ENCODE data around the gene CST2. TPM values are rescaled to one million over a fixed set of nuclear protein-coding genes. Genes with fewer than 3 reads are reported as not detected.

Gene CST2
- total RNA-seq, 3 donors from 2014 or later: not detected

DNA sequence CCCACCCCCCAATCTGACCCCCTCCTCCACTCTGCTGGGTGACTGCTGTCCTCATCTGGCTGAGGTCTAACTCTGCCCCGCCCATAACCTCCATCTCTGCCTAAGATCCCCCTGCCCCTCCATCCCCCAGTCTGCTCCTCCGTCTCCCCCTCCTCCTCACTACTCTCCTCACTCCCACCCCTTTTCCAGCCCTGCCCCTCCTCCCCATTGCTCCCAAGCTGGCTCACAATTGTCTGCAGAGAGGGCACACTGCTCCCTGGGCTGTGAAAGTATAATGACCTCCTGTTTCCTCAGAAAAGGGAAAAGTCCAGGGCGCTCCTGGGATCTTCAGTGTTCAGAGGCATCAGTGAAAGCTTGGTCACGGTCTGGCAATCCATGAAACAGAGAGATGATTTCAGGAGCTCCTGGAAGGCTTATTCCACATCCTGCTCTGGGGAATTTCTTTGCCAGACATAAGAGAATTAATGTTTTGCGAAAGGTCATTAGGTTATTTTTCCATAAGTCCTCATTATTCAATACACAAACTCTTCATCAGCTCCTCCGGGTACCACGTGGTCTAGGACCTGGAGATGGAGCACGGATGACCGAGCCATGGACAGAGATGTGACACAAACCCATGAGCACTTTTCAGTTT lies 31.6 kb upstream of the CST2 start:
- Histone ChIP-seq H3K36me3 (no peaks in the 10 kb centered on the region), H3K27me3 (no peaks in the 10 kb centered on the region), H3K9me3 (peaks cover 0 to 3% of the 10 kb centered on the region in 2 donors), H3K4me3 (no peak overlapping the region), H3K4me1 (no peaks in the 10 kb centered on the region), H3K27ac (no peak overlapping the region)
- intact Hi-C loops (cut with DNase I; ENCODE audit: low total_unique reads): no loop called here
- DNase-seq (ENCODE audit: low spot score in 2 of 2): no peak
- TF ChIP-seq POLR2A (IDR thresholded peaks at IDR 0.05): no peak
- no peak for TF ChIP-seq POLR2AphosphoS5 (IDR thresholded peaks at IDR 0.05)
- TF ChIP-seq, protein P1, sequence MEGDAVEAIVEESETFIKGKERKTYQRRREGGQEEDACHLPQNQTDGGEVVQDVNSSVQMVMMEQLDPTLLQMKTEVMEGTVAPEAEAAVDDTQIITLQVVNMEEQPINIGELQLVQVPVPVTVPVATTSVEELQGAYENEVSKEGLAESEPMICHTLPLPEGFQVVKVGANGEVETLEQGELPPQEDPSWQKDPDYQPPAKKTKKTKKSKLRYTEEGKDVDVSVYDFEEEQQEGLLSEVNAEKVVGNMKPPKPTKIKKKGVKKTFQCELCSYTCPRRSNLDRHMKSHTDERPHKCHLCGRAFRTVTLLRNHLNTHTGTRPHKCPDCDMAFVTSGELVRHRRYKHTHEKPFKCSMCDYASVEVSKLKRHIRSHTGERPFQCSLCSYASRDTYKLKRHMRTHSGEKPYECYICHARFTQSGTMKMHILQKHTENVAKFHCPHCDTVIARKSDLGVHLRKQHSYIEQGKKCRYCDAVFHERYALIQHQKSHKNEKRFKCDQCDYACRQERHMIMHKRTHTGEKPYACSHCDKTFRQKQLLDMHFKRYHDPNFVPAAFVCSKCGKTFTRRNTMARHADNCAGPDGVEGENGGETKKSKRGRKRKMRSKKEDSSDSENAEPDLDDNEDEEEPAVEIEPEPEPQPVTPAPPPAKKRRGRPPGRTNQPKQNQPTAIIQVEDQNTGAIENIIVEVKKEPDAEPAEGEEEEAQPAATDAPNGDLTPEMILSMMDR (IDR thresholded peaks at IDR 0.05): no peak

DNA sequence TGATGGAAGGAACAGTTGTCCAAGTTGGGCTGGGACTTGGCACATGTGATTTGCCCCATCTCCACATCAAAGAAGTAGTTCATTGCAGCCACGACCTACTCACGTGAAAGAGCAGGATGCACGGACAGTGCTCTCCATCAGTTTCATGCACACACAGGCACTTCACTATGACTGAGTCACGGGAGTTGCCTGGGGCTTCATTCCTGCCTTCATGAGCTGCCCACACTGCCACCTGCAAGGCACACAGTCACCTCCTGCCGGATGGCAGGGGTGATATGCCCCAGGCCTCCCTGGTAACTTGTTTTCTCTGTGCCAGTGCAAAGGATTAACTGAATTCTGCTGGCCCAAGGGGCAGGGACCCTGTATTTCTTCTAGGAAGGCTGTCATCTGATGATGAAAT lies 30.2 kb upstream of the CST2 start:
- Histone ChIP-seq H3K27me3 (no peaks in the 10 kb centered on the region), H3K4me3 (no peak overlapping the region), H3K9me3 (no peaks in the 10 kb centered on the region), H3K27ac (no peak overlapping the region), H3K36me3 (no peaks in the 10 kb centered on the region), H3K4me1 (no peaks in the 10 kb centered on the region)
- TF ChIP-seq POLR2A (IDR thresholded peaks at IDR 0.05): no peak
- TF ChIP-seq, protein P1 (IDR thresholded peaks at IDR 0.05): no peak
- TF ChIP-seq POLR2AphosphoS5 (IDR thresholded peaks at IDR 0.05): no peak
- DNase-seq (ENCODE audit: low spot score in 2 of 2): no peak
- intact Hi-C loops (cut with DNase I; ENCODE audit: low total_unique reads): no loop called here

DNA sequence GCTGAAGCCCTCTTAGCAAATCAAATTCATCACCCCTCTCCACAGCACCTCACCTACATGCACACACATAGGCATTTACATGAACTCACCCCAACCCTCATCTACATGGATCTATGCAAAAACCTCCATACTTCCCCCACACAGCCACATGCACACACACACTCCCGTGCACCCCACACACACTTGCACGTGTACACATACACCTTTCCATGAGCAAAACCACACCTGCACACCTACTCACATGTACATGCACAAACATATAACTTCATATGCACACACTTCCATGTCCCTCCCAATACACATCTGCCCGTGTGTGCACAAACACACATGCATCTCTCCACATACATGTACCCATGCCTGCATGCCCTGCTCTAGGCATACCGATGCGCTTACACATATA lies 29.7 kb upstream of the CST2 start:
- no peaks in the 10 kb centered on the region for H3K4me1 ChIP-seq
- no peak overlapping the region for H3K27ac ChIP-seq
- DNase-seq (ENCODE audit: low spot score in 2 of 2): no peak
- no peak for TF ChIP-seq POLR2AphosphoS5 (IDR thresholded peaks at IDR 0.05)
- TF ChIP-seq, protein P1 (IDR thresholded peaks at IDR 0.05): no peak
- no peak for TF ChIP-seq POLR2A (IDR thresholded peaks at IDR 0.05)
- no peak overlapping the region for H3K4me3 ChIP-seq
- H3K9me3 ChIP-seq: no peaks in the 10 kb centered on the region
- H3K27me3 ChIP-seq: no peaks in the 10 kb centered on the region
- intact Hi-C loops (cut with DNase I; ENCODE audit: low total_unique reads): no loop called here
- no peaks in the 10 kb centered on the region for H3K36me3 ChIP-seq

DNA sequence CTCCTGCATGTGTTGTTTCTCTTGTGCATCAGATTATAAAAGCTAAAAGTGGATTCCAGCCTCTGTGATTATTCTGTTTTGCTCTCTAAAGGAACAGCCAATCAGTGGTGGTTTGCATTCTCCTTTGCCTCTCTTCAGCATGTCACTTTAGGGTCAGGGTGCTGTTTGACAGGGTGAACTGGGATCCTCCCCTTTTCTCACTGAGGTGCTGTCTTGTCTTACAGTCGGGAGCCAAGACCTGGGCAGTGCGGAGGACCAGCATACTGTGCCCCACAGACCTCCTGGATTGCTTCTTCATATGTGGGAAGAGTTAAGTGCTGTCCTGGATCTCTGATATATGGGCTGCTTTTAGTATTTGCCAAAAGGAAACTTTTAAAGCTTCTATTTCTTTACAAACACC lies 15.2 kb upstream of the CST2 start:
- intact Hi-C loops (cut with DNase I; ENCODE audit: low total_unique reads): no loop called here
- Histone ChIP-seq H3K4me1 (no peaks in the 10 kb centered on the region), H3K36me3 (no peaks in the 10 kb centered on the region), H3K4me3 (no peak overlapping the region), H3K9me3 (peaks cover 2 to 3% of the 10 kb centered on the region in 2 donors), H3K27me3 (peaks cover 0 to 4% of the 10 kb centered on the region in 2 donors), H3K27ac (no peak overlapping the region)
- no peak for DNase-seq (ENCODE audit: low spot score in 2 of 2)
- no peak for TF ChIP-seq POLR2A (IDR thresholded peaks at IDR 0.05)
- TF ChIP-seq POLR2AphosphoS5 (IDR thresholded peaks at IDR 0.05): no peak
- TF ChIP-seq, protein P1 (IDR thresholded peaks at IDR 0.05): no peak

DNA sequence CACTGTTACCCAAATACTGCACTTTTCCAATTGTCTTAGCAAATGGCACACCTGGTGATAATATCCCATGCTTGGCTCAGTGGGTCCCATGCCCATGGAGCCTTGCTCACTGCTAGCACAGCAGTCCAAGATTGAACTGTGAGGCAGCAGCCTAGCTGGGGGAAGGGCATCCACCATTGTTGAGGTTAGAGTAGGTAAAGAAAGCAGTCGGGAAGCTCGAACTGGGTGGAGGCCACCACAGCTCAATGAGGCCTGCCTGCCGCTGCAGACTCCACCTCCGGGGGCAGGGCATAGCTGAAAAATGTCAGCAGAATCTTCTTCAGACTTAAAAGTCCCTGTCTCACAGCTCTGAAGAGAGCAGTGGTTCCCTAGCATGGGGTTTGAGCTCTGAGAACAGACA lies 9.2 kb upstream of the CST2 start:
- intact Hi-C loops (cut with DNase I; ENCODE audit: low total_unique reads): no loop called here
- H3K4me3 ChIP-seq: no peak overlapping the region

More for the DNA sequence above, 9.2 kb upstream of the CST2 start:
- no peak overlapping the region for H3K27ac ChIP-seq
- no peaks in the 10 kb centered on the region for H3K36me3 ChIP-seq
- H3K27me3 ChIP-seq: no peaks in the 10 kb centered on the region
- no peak for DNase-seq (ENCODE audit: low spot score in 2 of 2)
- TF ChIP-seq POLR2AphosphoS5 (IDR thresholded peaks at IDR 0.05) (no peak), POLR2A (IDR thresholded peaks at IDR 0.05) (no peak)
- TF ChIP-seq, protein P1 (IDR thresholded peaks at IDR 0.05): no peak
- no peaks in the 10 kb centered on the region for H3K4me1 ChIP-seq
- H3K9me3 ChIP-seq: no peaks in the 10 kb centered on the region

Measured in breast epithelium (tissue), 4 donors.